Vagina (tissue), 2 donors: Measurements from ENCODE around the gene PCDHA8.

Experiments used
- CTCF ChIP-seq, 3 experiments: fragments of 450-650 bp in 2 of 3; fragments of 200-600 bp in 1 of 3; sonication (generic) in 1 of 3; IDR thresholded peaks; one replicate each; pipeline ENCODE4 v1.5.1; 2017 to 2019; ENCODE audit warnings: antibody characterized with exemption in 3 of 3, mild to moderate bottlenecking in 2 of 3, moderate library complexity in 2 of 3
- POLR2A ChIP-seq, 2 donors: fragments of 450-650 bp; IDR thresholded peaks; one replicate each; pipeline ENCODE4 v1.6.1; 2017; ENCODE audit warnings: antibody characterized with exemption in 2 of 2, mild to moderate bottlenecking in 2 of 2, moderate library complexity in 2 of 2
- POLR2AphosphoS5 ChIP-seq, 2 donors: sonication (generic); formaldehyde crosslinking; IDR thresholded peaks; one replicate each; pipeline ENCODE4 v1.9.0; 2017; ENCODE audit warnings: antibody characterized with exemption in 2 of 2, mild to moderate bottlenecking in 2 of 2, low read depth in 1 of 2; ENCODE audit not compliant: insufficient read depth in 1 of 2

GRCh38 chr5:140842798-140843733, 2.1 kb downstream of the PCDHA8 start:
- TF ChIP-seq CTCF (IDR thresholded peaks at IDR 0.05): no peak
- no peak for TF ChIP-seq POLR2AphosphoS5 (IDR thresholded peaks at IDR 0.05; ENCODE audit: insufficient read depth in 1 of 2, low read depth in 1 of 2)
- no peak for TF ChIP-seq POLR2A (IDR thresholded peaks at IDR 0.05)
